Esophagus squamous epithelium (tissue), 5 donors: ENCODE measurements around the gene HDAC8. TPM values are rescaled to one million over a fixed set of nuclear protein-coding genes. Genes with fewer than 3 reads are reported as not detected.
"Not testable (repeated sequence)": the region's sequence is repeated elsewhere in the genome, so short reads cannot be mapped to it uniquely, and the experiment has no call there.

Source experiments
- DNase-seq: peaks from one replicate; lab custom pipeline; 2025; lab: John Stamatoyannopoulos, UW
- H3K27ac ChIP-seq, 4 donors: fragments of 200-600 bp; sonication (generic); one replicate each; pipeline ENCODE4 v1.5.1; 2016 to 2019; ENCODE audit warnings: mild to moderate bottlenecking in 1 of 4
- H3K27me3 ChIP-seq, 4 donors: fragments of 200-600 bp; sonication (generic); 1 replicate in 3 of 4; 2 replicates in 1 of 4; pipeline versions ENCODE4 v1.5.1 to v1.6.0; 2017 to 2021; ENCODE audit warnings: antibody characterized with exemption in 1 of 4
- H3K36me3 ChIP-seq, 3 donors: fragments of 200-600 bp; sonication (generic); one replicate each; pipeline ENCODE4 v1.5.1; 2016 to 2019
- H3K4me1 ChIP-seq, 3 donors: fragments of 200-600 bp; sonication (generic); one replicate each; pipeline ENCODE4 v1.5.1; 2017 to 2019
- H3K4me3 ChIP-seq, 4 donors: fragments of 200-600 bp; sonication (generic); 1 replicate in 3 of 4; 2 replicates in 1 of 4; pipeline ENCODE4 v1.5.1; 2016 to 2019; ENCODE audit warnings: mild to moderate bottlenecking in 2 of 4, moderate library complexity in 1 of 4
- H3K9me3 ChIP-seq, 3 donors: fragments of 200-600 bp; sonication (generic); one replicate each; pipeline ENCODE4 v1.5.1; 2016 to 2019
- CTCF ChIP-seq, 6 experiments: fragments of 450-650 bp in 4 of 6; fragments of 200-600 bp in 2 of 6; sonication (generic) in 2 of 6; IDR thresholded peaks; one replicate each; pipeline ENCODE4 v1.5.1; 2016 to 2019; ENCODE audit warnings: antibody characterized with exemption in 6 of 6, mild to moderate bottlenecking in 4 of 6, moderate library complexity in 4 of 6
- POLR2A ChIP-seq, 4 donors: fragments of 450-650 bp; IDR thresholded peaks; one replicate each; pipeline ENCODE4 v1.6.1; 2017; ENCODE audit warnings: antibody characterized with exemption in 4 of 4, mild to moderate bottlenecking in 4 of 4, moderate library complexity in 3 of 4
- WGBS, 2 donors: methylation state at CpG; one replicate each; pipeline ENCODE4 v1.1.5; 2018; 5-methylcytosine and 5-hydroxymethylcytosine counted together
- intact Hi-C: fragments of 100-400 bp; cut with DNase I; formaldehyde crosslinking; loops from one replicate; pipeline ENCODE4 v1.15.0; 2022
- total RNA-seq, 4 donors: library from RNA; depleted of rRNA; stranded (reverse); fragments of >200 nt; gene quantifications; one replicate each; pipeline ENCODE4 v1.1.0, GENCODE V29; 2016
- donor health status: DM: yes; HTN: yes; CAD: no.

Gene HDAC8
- total RNA-seq, 4 donors from 2014 or later, result 16.8 to 26.9 (median 18.0) TPM

GRCh38 chrX:72430405-72430968 is 142.2 kb downstream of the HDAC8 start:
- intact Hi-C loops, result no loop called here
- no peak for TF ChIP-seq POLR2A (IDR thresholded peaks at IDR 0.05)
- TF ChIP-seq CTCF (IDR thresholded peaks at IDR 0.05), result no peak
- Histone ChIP-seq H3K36me3 (peaks cover 0 to 9% (median 0%) of the 10 kb centered on the region in 3 donors), H3K27me3 (no peaks in the 10 kb centered on the region), H3K4me1 (no peaks in the 10 kb centered on the region), H3K4me3 (no peak overlapping the region), H3K27ac (no peak overlapping the region), H3K9me3 (no peaks in the 10 kb centered on the region)
- no peak for DNase-seq
- 83 to 94% methylated on average over 4 of the region's 4 CpGs for WGBS, 2 donors

GRCh38 chrX:72421797-72422196 is 150.8 kb downstream of the HDAC8 start:
- Histone ChIP-seq H3K36me3 (no peaks in the 10 kb centered on the region), H3K4me3 (no peak overlapping the region), H3K27ac (no peak overlapping the region), H3K4me1 (no peaks in the 10 kb centered on the region), H3K27me3 (no peaks in the 10 kb centered on the region), H3K9me3 (peaks cover 0 to 4% (median 0%) of the 10 kb centered on the region in 3 donors)
- no peak for DNase-seq
- intact Hi-C loops, result no loop called here
- TF ChIP-seq POLR2A (IDR thresholded peaks at IDR 0.05) (no peak), CTCF (IDR thresholded peaks at IDR 0.05) (no peak)

GRCh38 chrX:72409993-72410392 is 162.7 kb downstream of the HDAC8 start:
- no peak for DNase-seq
- WGBS, 2 donors, result 72 to 90% methylated on average over 1 of the region's 1 CpG
- Histone ChIP-seq H3K36me3 (no peaks in the 10 kb centered on the region), H3K27me3 (no peaks in the 10 kb centered on the region), H3K4me3 (no peak overlapping the region), H3K9me3 (no peaks in the 10 kb centered on the region), H3K4me1 (no peaks in the 10 kb centered on the region), H3K27ac (no peak overlapping the region)
- intact Hi-C loops, result no loop called here
- no peak for TF ChIP-seq POLR2A (IDR thresholded peaks at IDR 0.05)
- TF ChIP-seq CTCF (IDR thresholded peaks at IDR 0.05), result no peak

GRCh38 chrX:72408885-72409284 is 163.8 kb downstream of the HDAC8 start:
- intact Hi-C loops, result no loop called here
- H3K27ac ChIP-seq, result no peak overlapping the region
- H3K4me3 ChIP-seq, result no peak overlapping the region

GRCh38 chrX:72405136-72405535 is 167.5 kb downstream of the HDAC8 start:
- H3K4me3 ChIP-seq, H3K27me3 ChIP-seq, H3K4me1 ChIP-seq, H3K27ac ChIP-seq, H3K9me3 ChIP-seq, intact Hi-C loops, DNase-seq, H3K36me3 ChIP-seq: not testable (repeated sequence)
- WGBS, 2 donors, result 63 to 100% methylated on average over 2 of the region's 2 CpGs

More at GRCh38 chrX:72408885-72409284, 163.8 kb downstream of the HDAC8 start:
- TF ChIP-seq POLR2A (IDR thresholded peaks at IDR 0.05), result no peak
- no peak for TF ChIP-seq CTCF (IDR thresholded peaks at IDR 0.05)
- Histone ChIP-seq H3K4me1 (no peaks in the 10 kb centered on the region), H3K9me3 (no peaks in the 10 kb centered on the region), H3K27me3 (no peaks in the 10 kb centered on the region), H3K36me3 (no peaks in the 10 kb centered on the region)
- 62 to 71% methylated on average over 2 of the region's 2 CpGs for WGBS, 2 donors
- DNase-seq, result no peak

GRCh38 chrX:72402614-72403013 is 170.0 kb downstream of the HDAC8 start:
- TF ChIP-seq POLR2A (IDR thresholded peaks at IDR 0.05), result no peak
- DNase-seq, result no peak
- no peaks in the 10 kb centered on the region for H3K27me3 ChIP-seq
- H3K9me3 ChIP-seq, result no peaks in the 10 kb centered on the region
- no peak overlapping the region for H3K27ac ChIP-seq
- intact Hi-C loops, result no loop called here
- H3K4me3 ChIP-seq, result no peak overlapping the region
- no peaks in the 10 kb centered on the region for H3K36me3 ChIP-seq
- H3K4me1 ChIP-seq, result no peaks in the 10 kb centered on the region
